ENCODE measurements around the gene C1QL3.

DNA sequence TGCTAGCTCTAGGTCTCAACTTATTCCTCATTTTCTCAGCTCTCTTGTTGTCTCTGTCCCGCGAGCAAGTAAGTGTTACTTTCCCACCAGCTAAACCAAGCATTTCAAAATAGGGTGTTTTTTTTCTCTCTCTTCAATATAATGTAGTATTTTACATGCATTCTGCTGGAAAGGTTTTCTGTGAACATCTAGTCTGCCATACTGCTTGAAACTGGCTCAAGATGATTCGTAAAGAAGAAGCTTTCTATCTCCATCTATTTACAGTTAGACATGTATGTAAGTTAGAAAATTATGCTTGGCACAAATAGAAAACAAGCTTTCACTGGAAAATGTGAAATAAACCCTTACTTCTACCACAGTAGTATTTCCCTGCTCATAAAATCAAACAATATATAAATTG, 31.2 kb downstream of the C1QL3 start:
- TF ChIP-seq EP300 (IDR thresholded peaks at IDR 0.05) (no peak), POLR2AphosphoS5 (IDR thresholded peaks at IDR 0.05) (no peak)

Measured in sigmoid colon (tissue), 4 donors.